Mammary epithelial cell (primary cell): Measurements from ENCODE around the gene CCDC57.

Experiments used
- EZH2 ChIP-seq: IDR thresholded peaks from 2 replicates; pipeline ENCODE4 v1.6.1; 2012; ENCODE audit warnings: low read length, inconsistent platforms, borderline replicate concordance
- TF ChIP-seq, protein P1 (sequence below), 2 donors: IDR thresholded peaks in 1 of 2; conservative IDR thresholded peaks in 1 of 2; 2 replicates each; pipeline ENCODE4 v1.5.1; 2011 to 2012; ENCODE audit warnings: inconsistent platforms in 2 of 2, low read length in 2 of 2, mild to moderate bottlenecking in 2 of 2, control low read depth in 1 of 2, low read depth in 1 of 2; ENCODE audit not compliant: insufficient read depth in 1 of 2; ENCODE audit errors: extremely low read depth in 1 of 2

DNA sequence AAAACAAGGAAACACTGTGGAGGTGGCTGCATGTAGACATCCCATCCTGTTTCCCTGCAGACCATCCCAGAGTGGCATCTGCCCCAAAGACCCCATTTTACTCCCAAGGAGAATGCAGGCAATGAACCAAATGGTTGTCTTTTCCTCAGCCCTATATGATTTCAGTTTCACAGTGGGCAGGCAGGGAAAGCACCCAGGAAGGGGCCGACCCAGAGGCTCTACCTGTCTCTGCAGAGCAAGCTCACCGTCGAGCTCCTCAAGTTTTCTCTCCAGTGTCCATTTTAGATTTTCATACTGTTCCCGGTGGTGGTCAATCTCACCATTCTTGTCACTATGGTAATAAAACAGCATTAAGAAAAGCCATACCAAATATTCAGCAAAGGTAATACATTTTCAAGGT is 14.6 kb downstream of the CCDC57 start:
- TF ChIP-seq, protein P1, sequence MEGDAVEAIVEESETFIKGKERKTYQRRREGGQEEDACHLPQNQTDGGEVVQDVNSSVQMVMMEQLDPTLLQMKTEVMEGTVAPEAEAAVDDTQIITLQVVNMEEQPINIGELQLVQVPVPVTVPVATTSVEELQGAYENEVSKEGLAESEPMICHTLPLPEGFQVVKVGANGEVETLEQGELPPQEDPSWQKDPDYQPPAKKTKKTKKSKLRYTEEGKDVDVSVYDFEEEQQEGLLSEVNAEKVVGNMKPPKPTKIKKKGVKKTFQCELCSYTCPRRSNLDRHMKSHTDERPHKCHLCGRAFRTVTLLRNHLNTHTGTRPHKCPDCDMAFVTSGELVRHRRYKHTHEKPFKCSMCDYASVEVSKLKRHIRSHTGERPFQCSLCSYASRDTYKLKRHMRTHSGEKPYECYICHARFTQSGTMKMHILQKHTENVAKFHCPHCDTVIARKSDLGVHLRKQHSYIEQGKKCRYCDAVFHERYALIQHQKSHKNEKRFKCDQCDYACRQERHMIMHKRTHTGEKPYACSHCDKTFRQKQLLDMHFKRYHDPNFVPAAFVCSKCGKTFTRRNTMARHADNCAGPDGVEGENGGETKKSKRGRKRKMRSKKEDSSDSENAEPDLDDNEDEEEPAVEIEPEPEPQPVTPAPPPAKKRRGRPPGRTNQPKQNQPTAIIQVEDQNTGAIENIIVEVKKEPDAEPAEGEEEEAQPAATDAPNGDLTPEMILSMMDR (conservative IDR thresholded peaks at IDR 0.05 in 1 of 2, IDR thresholded peaks at IDR 0.05 in 1 of 2; ENCODE audit: extremely low read depth in 1 of 2, insufficient read depth in 1 of 2, low read depth in 1 of 2, low read length in 2 of 2), result no peak
- TF ChIP-seq EZH2, result no peak
